MM.1S (cell line): Measurements from ENCODE around the gene PCDH9.

Source experiments
- DNase-seq: peaks from one replicate; pipeline ENCODE4 v3.0.0-alpha.2; 2015
- H2AFZ ChIP-seq: fragments of 300-600 bp; sonication (generic); 2 replicates; pipeline ENCODE4 v1.6.0; 2016; ENCODE audit warnings: antibody characterized with exemption, low read length
- H3F3A ChIP-seq: fragments of 300-600 bp; sonication (generic); 2 replicates; pipeline ENCODE4 v1.6.1; 2016; ENCODE audit warnings: mild to moderate bottlenecking, antibody characterized with exemption, low read length, moderate library complexity, mixed read lengths; ENCODE audit not compliant: insufficient read depth
- H3K27ac ChIP-seq: fragments of 300-600 bp; sonication (generic); 2 replicates; pipeline ENCODE4 v1.5.1; 2016; ENCODE audit warnings: mild to moderate bottlenecking, low read length
- H3K27me3 ChIP-seq: fragments of 300-600 bp; sonication (generic); replicated peaks from 2 replicates; pipeline ENCODE4 v1.6.0; 2016; ENCODE audit warnings: low read length; ENCODE audit not compliant: insufficient read depth
- H3K36me3 ChIP-seq: fragments of 300-600 bp; sonication (generic); replicated peaks from 2 replicates; pipeline ENCODE4 v1.6.1; 2016; ENCODE audit warnings: mild to moderate bottlenecking, low read length, mixed read lengths; ENCODE audit not compliant: insufficient read depth
- H3K4me1 ChIP-seq: fragments of 300-600 bp; sonication (generic); 2 replicates; pipeline ENCODE4 v1.6.1; 2016; ENCODE audit warnings: low read length, mixed read lengths
- H3K4me2 ChIP-seq: fragments of 300-600 bp; sonication (generic); 2 replicates; pipeline ENCODE4 v1.6.0; 2016; ENCODE audit warnings: low read depth, low read length
- H3K4me3 ChIP-seq: fragments of 300-600 bp; sonication (generic); 2 replicates; pipeline ENCODE4 v1.5.1; 2016; ENCODE audit warnings: low read length, mixed read lengths
- H3K79me2 ChIP-seq: fragments of 300-600 bp; sonication (generic); 2 replicates; pipeline ENCODE4 v1.6.1; 2016; ENCODE audit warnings: mixed run types, low read length, mixed read lengths
- H3K9ac ChIP-seq: fragments of 300-600 bp; sonication (generic); 2 replicates; pipeline ENCODE4 v1.6.1; 2016; ENCODE audit warnings: low read length, mixed read lengths
- H3K9me2 ChIP-seq: fragments of 300-600 bp; sonication (generic); replicated peaks from 2 replicates; pipeline ENCODE4 v1.6.1; 2016; ENCODE audit warnings: mild to moderate bottlenecking, low read length, mixed read lengths; ENCODE audit not compliant: insufficient read depth
- H3K9me3 ChIP-seq: fragments of 300-600 bp; sonication (generic); replicated peaks from 2 replicates; pipeline ENCODE4 v1.6.1; 2016; ENCODE audit warnings: mild to moderate bottlenecking, low read length, mixed read lengths; ENCODE audit not compliant: insufficient read depth
- H4K20me1 ChIP-seq: fragments of 300-600 bp; sonication (generic); 2 replicates; pipeline ENCODE4 v1.6.1; 2016; ENCODE audit warnings: mild to moderate bottlenecking, low read length, moderate library complexity, mixed read lengths; ENCODE audit not compliant: insufficient read depth
- EZH2 ChIP-seq: fragments of 300-600 bp; sonication (generic); optimal IDR thresholded peaks from 2 replicates; pipeline ENCODE3; 2017; ENCODE audit warnings: low read depth, mild to moderate bottlenecking, antibody characterized with exemption, low read length, mixed read lengths
- EZH2phosphoT487 ChIP-seq: fragments of 300-600 bp; sonication (generic); IDR thresholded peaks from 2 replicates; pipeline ENCODE4 v1.6.1; 2018; ENCODE audit warnings: antibody characterized with exemption, low read length
- TF ChIP-seq, protein P1 (sequence below): fragments of 300-600 bp; sonication (generic); IDR thresholded peaks from 2 replicates; pipeline ENCODE4 v1.5.1; 2016; ENCODE audit warnings: antibody characterized with exemption, low read length, mixed read lengths

PCDH9 gene

DNA sequence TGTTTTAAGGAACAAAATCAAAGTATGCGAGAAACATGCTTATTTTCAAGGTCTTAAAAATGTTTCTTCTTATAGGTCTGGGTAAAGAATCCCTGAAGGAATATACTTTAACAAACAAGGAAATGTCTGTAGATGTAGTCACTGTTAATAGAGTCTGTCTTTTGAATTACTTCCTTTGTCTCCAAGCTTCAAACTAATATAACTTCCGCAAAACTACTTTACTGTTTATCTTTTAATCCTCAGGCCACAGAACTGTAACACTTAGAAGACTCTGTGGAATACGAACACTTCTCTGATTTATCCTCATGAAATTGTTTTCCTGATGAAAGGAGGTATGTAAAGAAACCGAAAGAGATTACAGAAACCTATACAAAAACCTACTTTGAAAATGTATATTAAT is 316.0 kb downstream of the PCDH9 start:
- no peaks in the 10 kb centered on the region for H3K27me3 ChIP-seq
- H3K4me1 ChIP-seq: no peaks in the 10 kb centered on the region
- H3K9me3 ChIP-seq: no peaks in the 10 kb centered on the region
- H3K36me3 ChIP-seq: no peaks in the 10 kb centered on the region
- H3K9ac ChIP-seq: no peak overlapping the region
- no peaks in the 10 kb centered on the region for H4K20me1 ChIP-seq
- no peak for DNase-seq
- no peak overlapping the region for H2AFZ ChIP-seq
- H3K27ac ChIP-seq: no peak overlapping the region
- no peaks in the 10 kb centered on the region for H3K79me2 ChIP-seq
- no peak overlapping the region for H3K4me3 ChIP-seq
- H3F3A ChIP-seq: no peaks in the 10 kb centered on the region
- H3K9me2 ChIP-seq: no peaks in the 10 kb centered on the region
- no peak overlapping the region for H3K4me2 ChIP-seq
- TF ChIP-seq EZH2phosphoT487 (no peak), EZH2 (no peak)
- TF ChIP-seq, protein P1, sequence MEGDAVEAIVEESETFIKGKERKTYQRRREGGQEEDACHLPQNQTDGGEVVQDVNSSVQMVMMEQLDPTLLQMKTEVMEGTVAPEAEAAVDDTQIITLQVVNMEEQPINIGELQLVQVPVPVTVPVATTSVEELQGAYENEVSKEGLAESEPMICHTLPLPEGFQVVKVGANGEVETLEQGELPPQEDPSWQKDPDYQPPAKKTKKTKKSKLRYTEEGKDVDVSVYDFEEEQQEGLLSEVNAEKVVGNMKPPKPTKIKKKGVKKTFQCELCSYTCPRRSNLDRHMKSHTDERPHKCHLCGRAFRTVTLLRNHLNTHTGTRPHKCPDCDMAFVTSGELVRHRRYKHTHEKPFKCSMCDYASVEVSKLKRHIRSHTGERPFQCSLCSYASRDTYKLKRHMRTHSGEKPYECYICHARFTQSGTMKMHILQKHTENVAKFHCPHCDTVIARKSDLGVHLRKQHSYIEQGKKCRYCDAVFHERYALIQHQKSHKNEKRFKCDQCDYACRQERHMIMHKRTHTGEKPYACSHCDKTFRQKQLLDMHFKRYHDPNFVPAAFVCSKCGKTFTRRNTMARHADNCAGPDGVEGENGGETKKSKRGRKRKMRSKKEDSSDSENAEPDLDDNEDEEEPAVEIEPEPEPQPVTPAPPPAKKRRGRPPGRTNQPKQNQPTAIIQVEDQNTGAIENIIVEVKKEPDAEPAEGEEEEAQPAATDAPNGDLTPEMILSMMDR: no peak

- no peaks in the 10 kb centered on the region for H3K4me1 ChIP-seq
- no peak overlapping the region for H3K4me3 ChIP-seq
- H3K27me3 ChIP-seq: no peaks in the 10 kb centered on the region
- no peak overlapping the region for H3K4me2 ChIP-seq
- H3K79me2 ChIP-seq: no peaks in the 10 kb centered on the region
- H3K9me2 ChIP-seq: no peaks in the 10 kb centered on the region
- no peak overlapping the region for H3K27ac ChIP-seq
- H3F3A ChIP-seq: no peaks in the 10 kb centered on the region
- no peak for DNase-seq
- H2AFZ ChIP-seq: no peak overlapping the region
- TF ChIP-seq EZH2phosphoT487 (no peak), EZH2 (no peak)
- TF ChIP-seq, protein P1: no peak
- H3K9me3 ChIP-seq: no peaks in the 10 kb centered on the region
- H4K20me1 ChIP-seq: no peaks in the 10 kb centered on the region
- no peak overlapping the region for H3K9ac ChIP-seq
- H3K36me3 ChIP-seq: no peaks in the 10 kb centered on the region
Measured at GRCh38 chr13:66911411-66911939, 318.7 kb downstream of the PCDH9 start.

DNA sequence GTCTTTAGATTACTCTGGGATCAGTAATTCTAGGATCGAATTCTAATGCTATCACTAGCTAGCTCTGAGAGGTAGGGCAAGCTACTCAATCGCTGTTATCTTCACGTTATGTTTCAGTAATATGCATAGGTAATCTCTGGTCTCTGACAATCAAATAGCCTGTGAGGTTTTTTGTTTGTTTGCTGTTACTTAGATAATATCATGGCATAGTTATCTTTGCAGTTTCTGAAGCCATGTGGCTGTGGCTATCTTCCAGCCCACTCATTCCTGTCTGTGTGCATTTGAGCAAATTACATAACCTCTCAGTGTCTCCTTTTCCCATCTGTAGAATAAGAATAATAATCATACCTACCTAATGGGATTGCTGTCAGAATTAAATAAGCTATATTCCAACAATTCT is 330.2 kb downstream of the PCDH9 start:
- H3K27me3 ChIP-seq: no peaks in the 10 kb centered on the region
- no peaks in the 10 kb centered on the region for H4K20me1 ChIP-seq
- H3K79me2 ChIP-seq: no peaks in the 10 kb centered on the region
- H3K4me2 ChIP-seq: no peak overlapping the region
- no peaks in the 10 kb centered on the region for H3K9me3 ChIP-seq
- H3K36me3 ChIP-seq: no peaks in the 10 kb centered on the region
- no peak overlapping the region for H3K9ac ChIP-seq
- no peaks in the 10 kb centered on the region for H3K9me2 ChIP-seq
- no peaks in the 10 kb centered on the region for H3F3A ChIP-seq
- TF ChIP-seq EZH2 (no peak), EZH2phosphoT487 (no peak)
- TF ChIP-seq, protein P1: no peak
- DNase-seq: no peak
- no peaks in the 10 kb centered on the region for H3K4me1 ChIP-seq
- H2AFZ ChIP-seq: no peak overlapping the region
- H3K4me3 ChIP-seq: no peak overlapping the region
- no peak overlapping the region for H3K27ac ChIP-seq
